NCI-H446 treated with DMSO at 0.1 percent for 48 hours (cell line): ENCODE measurements around the gene SHLD1.
"Not testable (repeated sequence)": the region's sequence is repeated elsewhere in the genome, so short reads cannot be mapped to it uniquely, and the experiment has no call there.

Experiments used
- DNase-seq: peaks from one replicate; lab custom pipeline; 2025; lab: John Stamatoyannopoulos, UW

Gene SHLD1

DNA sequence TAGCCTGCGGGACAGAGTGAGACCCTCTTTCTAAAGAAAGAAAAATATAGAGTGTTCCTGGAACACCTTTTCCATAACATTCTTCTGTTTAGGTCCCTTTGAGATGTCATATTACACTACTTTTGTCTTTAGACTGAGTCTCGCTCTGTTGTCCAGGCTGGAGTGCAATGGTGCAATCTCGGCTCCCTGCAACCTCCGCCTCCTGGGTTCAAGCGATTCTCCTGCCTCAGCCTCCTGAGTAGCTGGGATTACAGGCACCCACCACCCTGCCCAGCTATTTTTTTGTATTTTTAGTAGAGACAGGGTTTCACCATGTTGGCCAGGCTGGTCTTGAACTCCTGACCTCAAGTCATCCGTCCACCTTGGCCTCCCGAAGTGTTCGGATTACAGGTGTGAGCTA, 31.2 kb downstream of the SHLD1 start:
- DNase-seq = not testable (repeated sequence)

DNA sequence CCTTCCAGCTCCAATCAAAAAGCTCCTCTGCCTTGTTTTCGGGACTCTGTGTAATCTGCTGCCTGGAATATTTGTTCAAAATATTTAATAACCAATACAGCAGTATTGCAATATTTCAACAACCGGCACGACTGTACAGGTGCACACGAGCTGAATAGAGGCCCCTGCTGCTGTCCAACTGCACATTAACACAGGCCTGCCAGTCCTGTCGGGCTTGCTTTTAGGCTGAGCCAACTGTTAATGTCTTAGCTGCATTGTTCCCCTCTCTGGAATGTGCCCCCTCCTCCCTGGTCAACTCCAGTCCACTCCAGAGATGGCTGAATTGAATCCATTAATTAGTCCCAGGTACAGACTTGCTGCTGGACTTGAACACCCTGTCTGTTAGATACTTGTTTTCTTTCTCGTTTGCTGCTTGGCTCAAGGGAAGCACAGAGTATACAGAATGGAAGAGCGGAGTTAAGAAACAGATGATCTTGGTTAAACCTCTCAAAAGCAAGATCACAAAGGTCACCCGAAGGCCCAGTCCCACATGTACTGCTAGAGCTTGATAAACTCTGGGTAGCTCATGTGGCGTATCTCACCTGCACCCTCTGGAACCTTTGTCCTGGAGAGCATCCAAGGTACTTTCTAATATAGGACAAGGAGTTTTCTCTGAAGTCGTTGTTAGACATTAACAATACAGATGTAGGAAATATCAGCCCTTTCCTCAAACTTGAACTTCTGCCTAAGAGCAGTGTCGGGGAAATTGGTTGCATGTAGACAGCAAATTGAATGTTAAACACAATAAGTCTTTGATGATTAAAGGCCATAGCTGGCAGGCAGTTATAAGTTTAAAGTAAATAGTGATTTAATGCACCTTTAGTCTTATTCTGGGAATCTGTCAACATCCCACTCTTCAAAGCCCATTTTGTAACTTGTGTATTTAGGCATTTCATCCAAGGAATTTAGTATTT, 31.9 kb downstream of the SHLD1 start:
- no peak for DNase-seq

DNA sequence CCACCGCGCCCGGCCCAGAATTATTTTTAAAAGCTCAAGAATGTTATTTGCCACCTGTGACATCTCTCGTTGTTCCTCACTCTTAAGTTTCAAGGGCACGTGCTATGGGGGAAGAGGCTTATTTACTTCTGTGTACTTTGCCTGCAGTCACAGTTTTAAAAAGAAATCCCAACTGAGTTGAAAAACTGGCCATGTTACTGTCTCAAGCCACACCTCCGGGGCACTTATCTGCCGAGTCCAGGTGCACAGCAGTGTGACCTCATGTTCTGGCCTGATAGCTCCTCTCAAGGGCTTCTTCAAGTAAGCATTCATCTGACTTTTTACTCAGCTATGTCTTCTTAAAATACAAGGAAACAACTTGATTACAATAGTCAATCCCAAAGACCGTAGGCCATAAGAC, 34.5 kb downstream of the SHLD1 start:
- no peak for DNase-seq

DNA sequence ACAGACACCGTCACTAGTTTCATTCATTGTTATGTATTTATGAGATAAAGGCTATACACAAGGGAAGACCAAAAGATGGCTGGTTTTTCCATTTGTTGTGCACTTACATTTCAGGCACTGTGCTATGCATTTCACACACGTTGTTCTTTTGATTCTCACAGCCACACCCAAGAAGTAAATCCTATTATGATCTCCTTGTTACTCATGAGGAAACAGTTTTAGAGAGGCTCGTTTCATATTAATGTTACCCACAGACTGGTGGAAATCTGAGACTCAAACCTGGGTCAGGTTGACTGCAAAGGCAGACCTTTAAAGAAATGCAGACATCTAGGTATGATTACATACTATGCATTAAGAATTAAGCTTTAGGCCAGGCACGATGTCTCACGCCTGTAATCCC, 34.9 kb downstream of the SHLD1 start:
- DNase-seq = no peak

DNA sequence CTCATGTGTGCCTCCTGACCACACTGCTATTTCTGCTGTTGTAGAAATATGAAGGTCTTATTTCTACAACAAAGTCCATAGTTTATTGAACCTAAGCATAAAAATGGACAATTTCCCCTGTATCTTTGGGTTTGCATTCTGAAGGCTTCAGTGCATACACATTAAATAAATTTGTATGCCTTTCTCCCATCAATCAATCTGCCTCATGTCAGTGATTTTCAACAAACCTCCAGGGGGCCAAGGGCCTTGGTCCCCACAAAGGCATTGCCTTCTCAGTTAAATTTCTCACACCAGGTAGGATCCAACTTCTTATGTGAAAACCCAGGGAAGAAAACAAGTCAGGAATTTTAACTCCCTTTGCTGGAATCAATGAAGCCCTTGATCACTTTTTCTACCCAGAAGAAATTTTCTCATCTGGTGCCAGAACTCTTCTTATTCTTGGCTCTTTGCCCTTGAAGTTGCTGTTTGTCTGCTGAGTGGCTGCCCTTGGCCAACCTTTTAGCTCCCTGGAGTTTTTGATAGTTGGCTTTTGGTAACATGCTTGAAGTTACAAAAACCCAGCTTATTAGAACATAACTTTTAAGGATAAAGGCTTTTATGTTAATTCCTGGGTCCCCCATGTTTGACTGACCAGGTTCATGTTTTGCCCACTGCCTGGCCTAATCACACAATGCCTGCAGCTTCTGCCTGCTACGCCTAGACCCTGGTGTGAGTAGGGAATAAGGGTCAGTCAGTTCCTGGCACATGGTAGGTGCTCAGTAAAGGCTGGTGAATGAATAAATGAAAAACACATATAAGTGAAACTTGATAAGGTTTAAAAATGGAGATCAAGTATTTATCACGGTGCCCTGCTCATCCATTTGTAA, 37.0 kb downstream of the SHLD1 start:
- peak; percentile 52 for DNase-seq

DNA sequence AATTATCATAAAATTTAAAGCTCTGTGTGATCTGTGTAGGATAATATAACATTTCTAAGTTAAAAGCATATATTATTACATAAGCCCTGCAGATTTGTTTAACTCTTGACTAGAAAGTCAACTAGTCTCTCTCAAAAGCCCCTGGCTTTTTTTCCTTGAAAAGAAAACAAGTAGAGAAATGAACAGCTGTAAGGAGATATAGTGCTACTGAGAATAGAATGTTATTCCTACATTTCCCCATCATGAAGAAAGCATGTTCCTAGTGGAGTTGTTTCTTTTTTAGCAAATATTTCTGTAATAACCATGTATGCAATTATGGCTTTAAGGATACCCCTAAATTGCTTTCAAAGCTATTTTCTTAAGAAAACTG, 37.6 kb downstream of the SHLD1 start:
- no peak for DNase-seq

DNA sequence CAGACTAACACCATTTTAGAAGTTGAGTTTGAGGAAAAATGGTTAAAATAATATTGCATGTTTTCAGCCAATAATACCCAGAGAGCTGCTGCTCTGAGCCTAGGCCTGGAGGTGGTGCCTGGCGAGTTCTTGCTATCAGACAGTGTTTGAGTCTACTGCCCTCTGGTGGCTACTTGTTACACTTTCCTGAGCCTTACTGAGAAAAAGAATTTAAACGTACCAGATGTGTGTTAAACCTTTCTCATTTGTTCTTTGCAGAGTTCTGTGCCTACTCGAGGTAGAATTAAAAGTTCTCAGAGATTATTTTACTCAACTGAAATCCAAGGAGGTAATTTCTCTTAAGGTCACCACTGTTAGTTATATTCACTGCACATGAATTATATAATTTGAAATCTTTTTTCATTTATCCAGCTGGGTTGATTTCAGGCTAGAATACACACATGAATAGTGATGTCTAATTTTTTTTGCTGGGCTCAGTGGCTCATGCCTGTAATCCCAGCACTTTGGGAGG, 38.2 kb downstream of the SHLD1 start:
- DNase-seq = peak; percentile 64

DNA sequence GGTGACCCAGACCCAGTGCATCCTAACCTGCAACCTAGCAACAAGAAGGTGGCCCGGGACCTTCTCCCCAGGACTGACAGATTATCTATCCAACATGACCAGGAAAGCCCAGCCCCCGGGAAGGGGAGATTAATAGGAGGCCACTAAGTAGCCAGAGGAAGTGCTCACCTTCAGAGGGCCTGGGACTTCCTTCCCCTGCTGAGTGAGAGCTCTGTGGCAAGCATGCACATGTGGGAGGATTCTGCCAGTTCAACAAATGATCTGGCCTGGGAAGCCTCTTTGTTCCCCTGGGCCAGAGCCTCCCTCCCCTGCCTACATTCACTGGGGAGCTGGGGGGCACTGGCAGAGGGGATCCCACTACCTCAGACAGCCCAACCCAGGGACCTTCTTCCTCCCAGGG, 39.6 kb downstream of the SHLD1 start:
- DNase-seq = no peak

DNA sequence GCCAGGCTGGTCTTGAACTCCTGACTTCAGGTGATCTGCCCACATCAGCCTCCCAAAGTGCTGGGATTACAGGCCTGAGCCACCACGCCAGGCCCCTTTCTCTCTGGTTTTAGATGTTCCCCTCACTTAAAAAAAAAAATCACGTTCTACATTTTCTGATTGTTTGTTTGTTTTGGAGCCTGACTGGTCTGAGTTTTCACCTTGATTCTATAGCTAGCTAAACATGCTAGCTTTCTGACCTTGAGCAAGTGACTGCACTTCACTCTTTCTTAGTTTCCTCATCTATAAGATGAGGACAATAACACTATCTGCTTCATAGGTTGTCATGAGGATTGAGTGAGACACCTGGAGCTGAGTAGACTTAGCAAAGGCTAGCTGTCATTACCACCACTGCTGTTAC, 43.7 kb downstream of the SHLD1 start:
- DNase-seq = no peak

DNA sequence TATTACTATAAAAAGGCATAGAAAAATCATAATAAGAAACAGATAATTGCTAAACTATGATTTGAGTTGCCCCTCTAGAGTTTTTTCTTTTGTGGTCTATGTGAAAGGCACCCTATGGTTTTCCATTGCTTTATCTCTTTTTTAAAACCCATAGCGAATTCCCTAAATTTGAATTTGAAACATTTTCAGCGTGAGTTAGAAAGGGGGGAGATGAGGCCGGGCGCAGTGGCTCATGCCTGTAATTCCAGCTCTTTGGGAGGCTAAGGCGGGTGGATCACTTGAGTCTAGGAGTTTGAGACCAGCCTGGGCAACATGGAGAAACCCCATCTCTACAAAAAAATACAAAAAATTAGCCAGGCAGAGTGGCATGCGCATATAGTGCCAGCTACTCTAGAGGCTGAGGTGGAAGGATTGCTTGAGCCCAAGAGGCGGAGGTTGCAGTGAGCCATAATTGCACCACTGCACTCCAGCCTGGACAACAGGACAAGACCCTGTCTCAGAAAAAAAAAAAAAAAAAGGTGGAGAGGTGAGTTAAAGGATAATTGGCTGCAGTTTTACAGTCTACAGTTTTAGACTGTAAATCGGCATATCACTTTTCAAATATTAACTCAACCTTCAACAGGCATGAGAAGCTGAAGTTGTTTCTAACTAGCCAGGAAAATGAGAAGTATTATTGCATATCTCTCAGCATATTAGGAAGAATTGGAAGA, 46.3 kb downstream of the SHLD1 start:
- no peak for DNase-seq

DNA sequence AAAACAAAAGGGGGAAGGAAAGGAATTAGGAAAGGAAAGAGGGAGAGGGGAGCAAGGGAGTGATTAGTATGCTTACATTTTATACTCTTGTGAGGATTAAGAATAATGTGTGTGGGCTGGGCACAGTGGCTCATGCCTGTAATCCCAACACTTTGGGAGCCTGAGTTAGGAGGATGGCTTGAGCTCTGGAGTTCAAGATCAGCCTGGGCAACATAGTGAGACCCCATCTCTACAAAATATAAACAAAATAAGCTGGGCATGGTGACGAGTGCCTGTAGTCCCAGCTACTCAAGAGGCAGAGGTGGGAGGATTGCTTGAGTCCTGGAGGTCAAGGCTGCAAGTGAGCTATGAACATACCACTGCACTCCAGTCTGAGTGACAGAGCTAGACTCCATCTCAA, 47.0 kb downstream of the SHLD1 start:
- DNase-seq = no peak

DNA sequence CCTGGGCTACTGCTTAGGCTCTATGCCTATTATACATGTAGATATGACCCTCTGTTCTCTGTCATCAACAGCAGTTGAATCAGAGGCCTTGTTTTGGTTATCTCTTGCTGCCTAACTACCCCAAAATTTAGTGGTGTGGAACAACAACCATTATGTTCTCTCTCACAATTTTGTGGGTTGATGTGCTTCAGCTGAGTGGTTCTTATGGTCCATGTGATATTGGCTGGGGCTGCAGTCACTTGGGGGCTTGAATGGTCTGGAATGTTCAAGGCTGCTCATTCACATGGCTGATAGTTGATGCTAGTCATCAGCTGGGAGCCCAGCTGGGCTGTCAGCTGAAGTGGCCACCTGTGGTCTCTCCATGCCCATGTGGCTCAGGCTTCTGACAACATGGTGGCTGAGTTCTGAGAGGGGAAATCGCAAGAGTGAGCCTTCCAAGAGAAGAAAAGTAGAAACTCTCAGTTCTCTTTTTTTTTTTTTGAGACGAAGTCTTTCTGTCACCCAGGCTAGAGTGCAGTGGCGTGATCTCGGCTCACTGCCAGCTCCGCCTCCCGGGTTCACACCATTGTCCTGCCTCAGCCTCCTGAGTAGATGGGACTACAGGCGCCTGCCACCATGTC, 47.8 kb downstream of the SHLD1 start:
- no peak for DNase-seq

DNA sequence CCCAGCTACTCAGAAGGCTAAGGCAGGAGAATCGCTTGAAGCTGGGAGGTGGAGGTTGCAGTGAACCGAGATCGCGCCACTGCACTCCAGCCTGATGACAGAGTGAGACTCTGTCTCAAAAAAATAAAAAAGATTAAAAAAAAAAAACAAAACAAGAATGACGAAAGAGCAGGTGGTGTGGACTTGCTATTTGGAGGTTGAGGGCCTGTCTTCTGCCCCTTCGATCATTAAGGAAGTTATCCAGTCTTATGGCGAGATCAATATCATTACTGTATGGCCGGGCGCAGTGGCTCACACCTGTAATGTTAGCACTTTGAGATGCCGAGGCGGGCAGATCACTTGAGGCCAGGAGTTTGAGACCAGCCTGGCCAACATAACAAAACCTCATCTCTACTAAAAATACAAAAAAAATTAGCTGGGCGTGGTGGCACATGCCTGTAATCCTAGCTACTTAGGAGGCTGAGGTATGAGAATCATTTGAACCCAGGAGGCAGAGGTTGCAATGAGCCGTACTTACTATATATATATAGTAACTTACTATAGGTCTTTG, 53.6 kb downstream of the SHLD1 start:
- not testable (repeated sequence) for DNase-seq

DNA sequence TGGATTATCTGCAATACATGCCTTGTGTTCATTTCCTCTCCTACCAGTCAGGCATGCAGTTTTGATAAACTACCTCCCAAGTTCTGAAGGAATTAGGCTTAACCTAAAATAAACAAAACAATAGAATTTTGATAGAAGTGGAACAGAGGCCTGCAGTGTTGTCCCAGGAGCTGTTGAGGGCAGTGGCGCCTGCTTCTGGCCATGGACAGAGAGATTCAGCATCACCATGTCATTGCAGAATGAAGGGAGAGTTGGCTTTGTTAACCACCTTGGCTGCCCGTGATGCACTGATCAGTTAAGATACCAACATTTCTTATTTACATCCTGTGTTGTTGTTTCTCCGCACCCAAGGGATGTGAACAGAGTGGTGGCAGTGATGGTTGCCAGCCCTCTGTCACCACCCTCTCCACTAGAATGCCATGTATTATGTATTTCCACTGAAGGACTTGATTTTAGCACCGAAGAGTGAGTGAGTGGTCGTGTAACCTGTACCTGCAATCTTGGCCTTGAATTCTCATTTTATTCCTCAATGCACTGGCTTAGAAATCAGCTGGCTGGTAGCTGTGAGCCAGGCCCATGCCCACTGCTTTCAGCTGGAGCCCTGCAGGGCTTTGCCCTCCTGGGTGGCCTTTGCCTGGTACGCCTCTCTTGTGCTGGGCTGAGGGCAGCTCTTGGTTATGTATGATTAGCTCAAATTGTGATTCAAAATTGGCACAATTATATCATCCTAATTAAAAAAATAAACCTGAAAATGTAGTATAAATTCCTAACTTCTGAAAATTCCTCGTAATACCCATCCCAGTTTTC, 56.5 kb downstream of the SHLD1 start:
- DNase-seq = no peak

DNA sequence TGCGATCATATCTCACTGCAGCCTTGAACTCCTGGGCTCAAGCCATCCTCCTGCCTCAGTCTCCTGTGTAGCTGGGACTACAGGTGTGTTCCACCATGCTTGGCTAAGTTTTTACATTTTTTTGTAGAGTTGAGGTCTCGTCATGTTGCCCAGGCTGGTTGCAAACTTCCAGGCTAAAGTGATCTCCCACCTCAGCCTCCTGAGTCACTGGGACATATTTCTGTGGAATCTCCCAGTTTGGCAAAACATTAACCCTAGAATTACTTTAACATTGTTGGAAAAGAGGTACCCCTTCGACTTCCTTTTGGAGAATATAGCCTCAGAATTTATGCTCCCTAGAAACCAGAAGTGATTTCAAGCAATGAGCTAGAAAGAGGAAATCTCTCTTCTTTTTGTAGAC, 57.2 kb downstream of the SHLD1 start:
- no peak for DNase-seq

DNA sequence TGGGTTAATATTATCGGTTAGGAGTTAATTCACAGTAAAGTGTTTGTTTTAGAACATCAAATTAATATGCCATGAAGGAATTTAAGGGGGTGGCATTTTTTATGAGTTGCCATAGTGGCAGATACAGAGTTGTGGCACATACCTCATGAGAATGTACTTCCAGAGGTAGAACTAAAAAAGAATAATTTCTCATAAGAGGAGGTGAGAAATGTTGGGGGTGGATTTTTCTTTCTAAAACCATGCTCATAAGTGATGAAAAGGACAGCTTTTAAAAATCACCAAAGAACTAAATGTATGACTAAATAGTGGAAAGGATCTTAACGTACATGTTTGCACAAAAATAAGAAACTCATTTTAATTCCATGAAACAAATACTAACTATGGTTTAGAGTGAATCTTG, 58.7 kb downstream of the SHLD1 start:
- DNase-seq = no peak

DNA sequence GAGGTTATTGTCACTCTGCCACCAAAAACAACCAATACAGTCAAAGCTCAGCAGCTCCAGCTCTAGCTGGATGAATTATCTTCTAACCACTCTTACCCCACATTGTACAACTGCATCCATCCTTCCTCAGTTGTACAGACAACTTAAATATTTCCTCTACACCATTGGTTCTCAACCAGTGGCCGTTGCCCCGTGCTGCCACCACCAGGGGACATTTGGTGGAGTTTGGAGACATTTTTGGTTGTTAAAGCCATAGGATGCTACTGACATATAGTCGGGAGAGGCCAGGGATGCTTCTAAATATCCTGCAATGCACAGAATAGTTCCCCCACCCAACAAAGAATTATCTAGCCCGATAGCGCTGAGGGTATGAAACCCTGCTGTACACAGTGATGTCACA, 59.3 kb downstream of the SHLD1 start:
- DNase-seq = no peak

DNA sequence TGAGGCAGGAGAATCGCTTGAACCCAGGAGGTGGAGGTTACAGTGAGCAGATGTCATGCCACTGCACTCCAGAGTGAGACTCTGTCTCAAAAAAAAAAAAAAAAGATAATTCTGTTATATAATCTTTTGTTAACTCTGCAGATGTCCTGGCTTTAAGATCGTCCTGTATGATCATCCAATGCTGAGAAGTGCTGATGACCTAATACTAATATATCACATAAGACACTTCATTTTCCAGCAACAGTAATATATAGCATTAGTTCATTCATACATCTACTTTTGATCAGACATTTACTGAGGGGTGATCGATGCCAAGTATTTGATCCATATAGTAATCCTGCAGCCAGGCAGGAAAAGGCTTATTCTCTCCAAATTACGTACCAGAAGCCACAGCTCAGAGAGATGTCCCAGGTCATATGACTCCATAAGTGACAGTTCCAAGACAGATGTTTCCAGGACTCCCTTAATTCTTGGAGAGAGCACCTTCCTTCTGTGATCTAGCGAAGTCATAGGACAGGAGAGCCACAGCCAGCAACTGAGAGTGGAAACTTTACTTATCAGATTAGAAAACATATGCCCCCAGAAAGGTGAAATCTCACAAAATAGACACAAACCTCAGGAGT, 60.7 kb downstream of the SHLD1 start:
- no peak for DNase-seq

DNA sequence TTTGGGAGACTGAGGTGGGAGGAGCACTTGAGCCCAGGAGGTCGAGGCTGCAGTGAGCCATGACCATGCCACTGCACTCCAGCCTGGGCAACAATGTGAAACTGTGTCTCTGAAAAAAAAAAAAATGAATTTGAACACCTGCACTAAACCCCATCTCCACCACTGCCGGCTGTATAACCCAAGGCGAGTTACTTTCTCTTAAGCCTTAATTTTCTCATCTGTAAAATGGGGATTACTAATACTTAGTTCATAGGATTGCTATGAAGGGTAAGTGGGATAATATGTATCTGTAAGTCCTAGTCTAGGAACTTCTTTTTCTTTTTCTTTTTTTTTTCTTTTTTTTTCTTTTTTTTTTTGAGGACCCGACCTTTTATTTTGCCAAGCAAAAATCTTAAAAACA, 61.5 kb downstream of the SHLD1 start:
- no peak for DNase-seq

DNA sequence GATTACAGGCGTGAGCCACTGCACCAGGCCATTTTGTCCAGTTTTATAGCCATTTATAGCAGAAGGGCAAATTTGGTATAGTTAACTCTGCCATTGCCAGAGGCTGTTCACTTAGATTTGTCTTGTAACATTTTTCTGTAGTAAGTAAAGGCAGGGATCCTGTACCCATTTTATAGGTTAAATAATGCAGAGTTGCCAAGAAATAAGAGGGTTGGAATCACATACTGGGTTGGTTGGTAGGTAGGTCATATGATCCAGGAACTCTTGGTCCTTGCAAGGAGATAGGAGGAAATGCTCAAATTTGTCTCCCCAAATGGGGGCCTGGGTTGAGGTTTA, 68.1 kb downstream of the SHLD1 start:
- DNase-seq = no peak
